ENCODE data around the gene LIPG.
"Not testable (repeated sequence)": the region's sequence is repeated elsewhere in the genome, so short reads cannot be mapped to it uniquely, and the experiment has no call there.

The LIPG gene
- 0 reads per million in 2 donors for total RNA-seq

DNA sequence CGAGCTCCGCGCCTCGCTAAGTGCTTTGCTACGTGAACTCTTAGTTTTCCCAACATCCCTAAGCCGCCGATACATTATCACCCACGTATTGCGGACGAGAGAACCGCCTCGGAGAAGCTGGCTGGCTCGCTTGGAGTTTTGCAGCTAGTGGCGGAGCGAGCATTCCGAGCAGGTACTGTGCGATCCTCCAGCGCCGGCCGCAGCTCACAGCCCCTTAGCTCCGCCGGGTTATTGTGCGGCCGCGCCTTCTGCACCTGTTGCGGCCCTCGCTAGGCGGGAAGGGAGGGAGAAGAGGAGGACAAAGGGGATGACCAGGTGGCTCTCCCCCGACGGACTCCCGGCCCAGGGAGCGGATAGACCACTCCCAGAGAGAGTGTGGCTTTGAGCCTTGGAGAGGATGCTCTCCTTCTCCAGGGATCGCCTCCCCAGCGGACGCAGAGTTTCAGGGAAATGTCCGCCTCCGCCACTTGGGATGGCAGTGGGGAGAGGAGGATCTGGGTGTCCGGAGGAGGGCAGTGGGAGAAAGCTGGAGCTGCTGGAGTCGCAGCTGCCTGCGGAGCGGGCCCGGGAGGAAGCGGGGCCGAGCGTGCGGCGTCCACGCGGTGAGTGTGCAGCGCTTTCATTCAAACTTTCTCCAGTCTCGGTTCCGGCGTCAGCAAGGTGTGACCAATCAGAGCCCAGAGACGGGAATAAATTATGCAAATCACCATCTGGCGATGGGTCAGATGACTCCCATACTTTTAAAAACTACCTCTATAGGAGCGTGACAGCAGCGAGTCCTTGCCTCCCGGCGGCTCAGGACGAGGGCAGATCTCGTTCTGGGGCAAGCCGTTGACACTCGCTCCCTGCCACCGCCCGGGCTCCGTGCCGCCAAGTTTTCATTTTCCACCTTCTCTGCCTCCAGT is at the start of gene LIPG:
Gene LIPG, plus strand, starts transcription at position 769 of the 905 bp plus-strand sequence. CDS start 252 bp downstream, outside the sequence.
- peak in 2 of 5 experiments; percentile 47 to 71 for DNase-seq

DNA sequence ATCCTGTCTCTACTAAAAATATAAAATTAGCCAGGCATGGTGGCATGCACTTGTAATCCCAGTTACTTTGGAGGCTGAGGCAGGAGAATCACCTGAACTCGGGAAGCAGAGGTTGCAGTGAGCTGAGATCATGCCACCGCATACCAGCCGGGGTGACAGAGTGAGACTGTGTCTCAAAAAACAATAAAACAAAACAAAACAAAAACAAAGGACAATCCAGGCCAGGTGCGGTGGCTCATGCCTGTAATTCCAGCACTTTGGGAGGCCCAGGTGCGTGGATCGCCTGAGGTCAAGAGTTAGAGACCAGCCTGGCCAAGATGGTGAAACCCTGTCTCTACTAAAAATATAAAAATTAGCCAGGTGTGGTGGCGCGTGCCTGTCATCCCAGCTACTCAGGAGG is 49.0 kb upstream of the LIPG start:
- DNase-seq, result not testable (repeated sequence)

DNA sequence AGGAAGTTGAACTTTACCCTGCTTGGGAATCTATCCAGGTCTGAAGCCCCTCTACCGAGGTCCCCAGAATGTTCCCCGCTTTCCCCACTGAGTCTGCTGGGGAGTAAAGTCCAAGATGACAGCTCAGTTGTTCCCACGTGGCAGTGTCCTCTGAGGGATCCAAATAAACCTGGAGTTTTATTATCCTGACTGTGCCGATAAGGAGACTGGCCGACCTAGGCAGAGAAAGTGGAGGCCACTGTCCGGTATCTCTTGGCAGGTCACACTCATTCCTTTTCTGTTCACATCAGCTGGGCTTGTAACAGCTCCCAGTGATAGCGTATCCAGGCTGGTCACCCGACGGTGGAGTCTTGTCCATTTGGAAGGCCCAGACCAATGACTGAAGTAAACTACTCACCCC is 47.3 kb upstream of the LIPG start:
- no peak for DNase-seq

DNA sequence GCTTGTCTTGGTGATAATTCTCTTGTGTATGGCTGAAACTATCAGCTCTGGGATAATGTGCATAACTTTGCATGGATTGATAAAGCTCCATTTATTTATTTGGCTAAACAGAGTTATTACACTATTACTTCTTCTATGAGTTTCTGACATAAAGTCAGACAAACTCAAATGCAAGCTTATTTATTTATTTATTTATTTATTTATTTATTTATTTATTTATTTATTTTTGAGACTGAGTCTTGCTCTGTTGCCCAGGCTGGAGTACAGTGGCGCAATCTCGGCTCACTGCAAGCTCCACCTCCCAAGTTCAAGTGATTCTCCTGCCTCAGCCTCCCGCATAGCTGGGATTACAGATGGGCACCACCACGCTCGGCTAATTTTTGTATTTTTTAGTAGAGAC is 46.9 kb upstream of the LIPG start:
- DNase-seq, result not testable (repeated sequence)

DNA sequence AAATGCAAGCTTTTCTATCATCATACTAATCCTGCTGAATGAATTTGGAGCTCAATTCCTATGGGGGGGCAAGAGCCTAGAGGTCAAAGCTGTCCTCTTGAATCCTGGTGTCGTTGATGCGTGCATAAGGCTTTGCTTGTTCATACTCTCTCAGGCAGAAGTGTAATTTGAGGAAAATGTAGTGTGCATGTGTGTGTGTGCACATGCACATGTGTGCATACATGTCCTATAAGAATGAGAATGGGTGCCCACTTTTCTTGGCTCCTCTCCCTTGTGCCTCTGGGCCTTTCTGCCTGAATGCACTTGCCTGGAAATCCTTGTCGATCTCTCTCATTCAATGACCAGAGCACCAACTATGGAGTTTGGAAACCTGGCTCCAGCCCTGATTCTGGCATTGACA is 46.3 kb upstream of the LIPG start:
- no peak for DNase-seq

DNA sequence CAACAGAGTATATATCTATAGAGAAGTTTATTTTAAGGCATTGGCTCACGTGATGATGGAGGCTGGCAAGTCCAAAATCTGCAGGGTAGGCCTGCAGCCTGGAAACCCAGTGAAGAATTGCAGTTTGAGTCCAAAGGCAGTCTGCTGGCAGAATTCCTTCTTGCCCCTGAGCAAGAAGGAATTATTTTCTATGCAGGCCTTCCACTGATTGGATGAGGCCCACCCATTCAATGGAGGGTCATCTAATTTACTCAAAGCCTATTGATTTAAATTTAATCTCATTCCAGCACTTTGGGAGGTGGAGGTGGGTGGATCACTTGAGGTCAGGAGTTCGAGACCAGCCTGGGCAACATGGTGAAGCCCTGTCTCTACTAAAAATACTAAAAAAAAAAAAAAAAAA is 44.4 kb upstream of the LIPG start:
- DNase-seq, result no peak

DNA sequence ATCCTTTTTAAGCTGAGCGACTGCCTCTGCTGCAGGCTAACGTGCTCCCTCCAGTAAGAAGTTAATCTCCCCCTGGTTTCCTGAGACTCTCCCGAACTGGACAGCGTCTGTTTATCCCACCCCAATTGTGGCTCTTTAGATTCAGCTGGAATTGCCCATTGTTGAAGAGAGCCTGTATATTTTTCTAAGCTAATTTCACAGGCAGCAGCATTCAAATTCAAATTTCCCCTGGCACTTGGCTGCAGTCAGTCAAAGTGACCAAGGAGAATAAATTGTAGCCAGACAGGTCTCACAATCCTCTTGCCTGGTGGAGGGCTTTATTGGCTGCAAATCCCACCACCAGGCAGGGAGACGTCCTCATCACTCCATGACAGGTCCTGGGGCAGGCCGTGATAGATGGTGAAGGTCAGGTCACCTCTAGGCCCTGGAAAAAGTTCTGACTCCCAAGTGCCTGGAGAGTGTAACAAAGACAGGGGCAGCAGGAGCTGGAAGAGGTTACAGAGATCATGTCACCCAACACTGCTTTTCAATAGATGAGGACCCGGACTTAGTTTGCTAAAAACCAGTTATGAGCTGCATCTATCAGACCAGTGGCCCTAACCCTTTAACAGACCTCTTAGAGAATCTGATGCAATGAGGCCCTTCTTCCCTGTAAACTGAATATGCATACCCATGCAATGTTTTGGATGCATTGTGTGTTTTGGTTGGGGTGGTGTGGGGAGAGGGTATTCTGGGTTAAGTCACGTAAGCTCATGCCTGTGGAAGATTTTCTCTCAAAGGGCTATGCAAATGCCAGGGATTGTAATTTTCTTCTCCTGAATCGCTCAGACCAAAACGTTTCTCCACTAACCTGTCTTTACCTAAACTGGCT is 42.5 kb upstream of the LIPG start:
- no peak for DNase-seq

DNA sequence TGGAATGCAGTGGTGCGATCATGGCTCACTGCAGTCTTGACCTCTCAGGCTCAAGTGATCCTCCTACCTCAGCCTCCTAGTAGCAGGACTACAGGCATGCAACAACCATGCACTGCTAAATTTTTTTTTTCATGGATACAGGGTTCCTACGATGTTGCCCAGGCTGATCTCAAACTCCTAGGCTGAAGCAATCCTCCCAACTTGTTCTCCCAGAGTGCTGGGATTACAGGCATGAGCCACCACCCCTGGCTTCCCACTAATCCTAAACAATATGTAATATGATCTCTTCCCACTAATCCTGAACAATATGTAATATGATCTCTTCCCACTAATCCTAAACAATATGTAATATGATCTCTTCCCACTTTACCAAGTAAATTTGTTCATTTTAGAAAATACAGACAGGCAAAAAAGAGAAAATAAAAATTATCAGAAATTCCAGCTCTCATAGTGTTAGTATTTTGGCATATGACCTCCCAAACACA is 41.2 kb upstream of the LIPG start:
- DNase-seq, result no peak

DNA sequence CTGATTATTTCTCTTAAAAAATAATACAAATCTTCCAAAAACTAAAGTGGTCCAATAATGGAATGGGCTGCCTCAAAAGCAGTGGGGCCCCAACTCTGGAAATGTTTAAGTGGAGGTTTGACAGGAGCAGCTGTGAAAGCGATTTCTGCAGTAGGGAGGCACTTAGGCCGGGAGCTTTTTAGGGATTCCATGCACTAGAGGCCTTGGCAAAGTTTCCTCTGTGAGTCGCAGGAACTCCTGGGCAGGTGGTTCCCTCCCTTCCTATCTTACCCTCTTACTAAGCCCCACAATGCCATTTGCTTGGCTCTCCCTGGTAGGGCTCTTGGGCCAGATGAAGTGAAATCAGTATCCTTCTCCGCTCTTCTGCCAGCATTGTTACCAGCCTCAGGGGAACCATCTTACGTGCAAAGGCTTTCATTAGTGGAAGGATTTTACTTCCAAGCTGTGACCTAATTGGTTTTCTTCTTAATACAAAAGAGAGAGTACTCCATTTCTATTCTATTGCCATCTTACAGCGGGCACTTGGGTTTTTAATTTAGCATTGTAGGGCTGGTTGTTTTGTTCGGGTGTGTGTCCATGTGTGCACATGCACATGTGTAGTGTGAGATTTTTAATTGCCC is 40.5 kb upstream of the LIPG start:
- no peak for DNase-seq

DNA sequence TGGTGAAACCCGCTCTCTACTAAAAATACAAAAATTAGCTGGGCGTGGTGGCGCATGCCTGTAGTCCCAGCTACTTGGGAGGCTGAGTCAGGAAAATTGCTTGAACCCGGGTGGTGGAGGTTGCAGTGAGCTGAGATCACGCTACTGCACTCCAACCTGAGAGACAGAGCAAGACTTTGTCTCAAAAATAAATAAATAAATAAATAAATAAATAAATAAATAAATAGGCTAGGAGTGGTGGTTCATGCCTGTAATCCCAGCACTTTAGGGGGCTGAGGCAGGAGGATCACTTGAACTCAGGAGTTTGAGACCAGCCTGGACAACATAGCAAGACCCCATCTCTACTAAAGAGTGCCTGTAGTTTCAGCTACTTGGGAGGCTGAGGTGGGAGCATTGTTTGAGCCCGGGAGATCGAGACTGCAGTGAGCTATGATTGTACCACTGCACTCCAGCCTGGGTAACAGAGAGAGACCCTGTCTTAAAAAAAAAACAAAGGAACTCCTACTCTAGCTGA is 38.2 kb upstream of the LIPG start:
- not testable (repeated sequence) for DNase-seq

DNA sequence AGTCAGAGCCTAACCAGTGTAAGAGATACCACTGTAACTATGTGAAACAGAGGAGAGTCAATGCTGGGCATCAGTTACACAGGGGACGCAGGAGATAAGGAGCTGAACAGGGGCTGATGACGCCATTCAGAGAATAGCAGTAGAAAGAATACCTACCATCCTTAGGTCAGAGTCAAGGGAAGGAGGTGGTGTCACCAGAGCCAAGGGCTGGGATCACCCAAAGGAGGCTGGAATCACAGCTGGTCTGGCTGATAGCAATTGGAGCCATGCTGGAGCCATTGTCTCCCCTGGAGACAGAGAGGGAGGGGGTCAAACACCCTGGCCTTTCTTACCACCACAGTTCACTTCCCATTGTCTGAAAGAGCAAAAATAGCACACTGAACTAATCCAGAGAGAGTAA is 37.5 kb upstream of the LIPG start:
- DNase-seq, result no peak

DNA sequence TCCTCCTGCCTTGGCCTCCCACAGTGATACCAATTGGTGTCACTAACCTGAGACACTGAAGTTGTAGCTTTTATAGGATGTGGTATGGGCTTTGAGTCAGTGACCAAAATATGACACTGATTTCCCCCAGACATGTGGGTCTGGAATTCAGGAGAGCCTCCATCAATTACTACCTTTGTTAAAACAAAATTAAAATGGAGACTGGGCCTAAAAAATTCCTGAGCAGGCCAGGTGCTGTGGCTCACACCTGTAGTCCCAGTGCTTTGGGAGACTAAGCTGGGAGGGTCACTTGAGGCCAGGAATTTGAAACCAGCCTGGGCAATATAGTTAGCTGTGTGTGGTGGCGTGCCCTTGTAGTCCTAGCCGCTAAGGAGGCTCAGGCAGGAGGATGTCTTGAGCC is 36.9 kb upstream of the LIPG start:
- DNase-seq, result no peak

DNA sequence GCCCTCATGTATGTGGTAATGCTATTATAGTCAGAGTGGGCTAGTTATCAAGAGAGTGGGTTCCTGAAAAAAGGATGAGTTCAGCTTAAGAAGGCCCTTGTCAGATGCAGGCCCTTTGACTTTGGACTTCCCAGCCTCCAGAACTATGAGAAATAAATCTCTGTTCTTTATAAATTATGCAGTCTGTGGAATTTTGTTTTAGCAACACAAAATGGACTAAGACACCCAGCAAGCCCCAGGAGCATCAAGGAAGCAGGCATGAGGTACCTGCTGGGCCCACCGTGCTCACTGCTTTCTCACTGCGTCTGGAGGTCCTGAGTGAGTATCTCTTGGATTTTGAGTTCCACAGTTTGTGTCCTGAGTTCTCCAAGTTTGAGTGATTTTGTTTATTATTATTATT is 35.9 kb upstream of the LIPG start:
- no peak for DNase-seq

DNA sequence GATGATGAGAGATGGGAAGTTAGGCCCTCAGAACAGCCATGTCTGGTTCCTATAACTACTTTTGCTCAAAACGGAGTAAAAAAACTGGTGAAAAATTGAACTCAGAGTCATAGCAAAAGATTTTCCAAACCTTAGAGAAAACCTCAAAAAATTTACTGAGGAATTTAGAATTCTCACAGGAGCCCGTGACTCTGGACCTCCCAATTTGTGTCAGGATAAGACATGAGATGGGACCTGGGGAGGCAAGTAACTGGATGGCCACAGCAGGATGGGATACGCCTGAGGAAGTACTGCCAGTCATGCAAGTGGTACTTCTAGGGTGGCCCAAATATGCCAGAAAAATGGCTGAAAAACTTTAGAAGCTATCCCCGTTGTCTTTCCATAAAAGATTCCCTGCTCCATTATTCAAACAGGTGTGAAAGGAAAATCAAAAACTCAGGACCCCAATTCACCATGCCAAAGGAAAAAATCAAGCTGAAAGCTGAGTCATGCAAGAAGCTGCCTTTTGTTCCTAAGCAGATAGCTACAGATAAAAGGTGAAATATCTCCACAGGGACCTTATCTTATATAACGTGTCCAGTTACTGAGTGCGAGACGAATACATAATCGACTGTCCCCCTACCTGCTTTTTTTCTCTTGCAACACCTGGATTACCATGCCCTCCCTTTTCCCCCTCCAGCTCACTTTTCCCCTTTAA is 34.1 kb upstream of the LIPG start:
- no peak for DNase-seq

DNA sequence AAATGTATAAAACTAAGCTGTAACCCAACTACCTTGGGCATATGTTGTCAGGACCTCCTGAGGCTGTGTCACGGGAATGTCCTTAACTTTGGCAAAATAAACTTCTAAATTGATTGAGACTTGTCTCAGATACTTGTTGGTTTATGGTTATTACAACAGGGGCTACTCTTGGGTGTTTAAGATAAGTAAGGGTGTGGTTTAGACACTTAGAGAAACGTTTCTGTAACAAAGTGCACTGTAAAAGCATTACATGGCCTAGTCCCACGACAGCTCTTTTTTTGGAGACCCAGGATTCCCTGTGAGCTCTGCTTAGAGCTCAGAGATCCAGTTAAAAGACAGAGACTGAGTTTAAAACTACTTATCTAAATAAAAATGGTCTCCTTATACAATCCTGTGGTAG is 32.3 kb upstream of the LIPG start:
- DNase-seq, result no peak

DNA sequence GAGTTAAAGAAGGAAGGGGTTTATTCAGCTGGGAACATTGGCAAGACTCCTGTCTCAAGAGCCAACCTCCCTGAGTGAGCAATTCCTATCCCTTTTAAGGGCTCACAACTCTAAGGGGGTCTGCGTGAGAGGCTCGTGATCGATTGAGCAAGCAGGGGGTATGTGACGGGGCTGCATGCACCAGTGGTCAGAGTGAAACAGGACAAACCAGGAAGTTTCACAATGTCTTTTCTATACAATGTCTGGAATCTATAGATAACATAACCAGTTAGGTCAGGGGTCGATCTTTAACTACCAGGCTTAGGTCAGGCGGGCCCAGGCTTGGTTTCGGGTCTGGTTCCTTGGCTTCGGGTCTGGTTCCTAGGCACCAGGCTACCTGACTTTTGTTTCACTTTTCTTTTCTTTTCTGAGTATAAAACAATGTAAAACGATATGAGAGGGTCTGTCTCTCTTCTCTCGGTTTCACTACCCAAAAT is 30.1 kb upstream of the LIPG start:
- no peak for DNase-seq

DNA sequence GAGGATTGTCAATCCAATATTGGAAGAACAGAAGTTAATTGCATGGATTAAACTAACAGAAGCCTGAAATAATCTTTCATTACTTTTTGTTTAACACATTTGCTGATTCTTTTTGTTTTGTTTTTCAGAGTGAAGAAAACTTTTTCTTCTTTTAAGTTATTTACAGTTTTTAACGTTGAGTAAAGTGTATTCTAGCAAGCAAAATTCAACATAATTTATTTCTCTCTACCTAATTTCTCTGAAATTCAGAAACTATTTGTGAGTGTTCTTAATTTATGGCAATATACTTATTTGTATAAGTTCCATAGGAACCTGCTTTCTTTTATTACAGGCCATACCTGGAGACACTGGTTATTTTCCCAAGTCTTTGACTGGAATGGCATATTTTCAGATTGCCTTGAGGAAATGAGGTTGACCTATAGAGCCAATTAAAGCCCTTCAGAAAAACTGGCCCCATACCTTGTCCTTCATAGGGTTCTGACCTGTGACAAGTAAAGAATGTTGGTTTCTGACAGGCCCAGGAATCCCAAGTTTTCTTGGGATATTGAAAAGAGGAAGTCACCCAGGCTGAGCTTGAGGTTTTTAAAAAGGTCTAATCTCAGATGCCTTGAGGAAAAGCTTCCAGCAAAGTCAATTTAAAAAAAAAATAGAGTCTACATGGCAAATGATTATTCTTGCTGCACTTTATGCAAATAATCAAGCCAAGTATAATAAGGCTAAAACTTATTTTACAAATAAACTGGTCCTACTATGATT is 26.8 kb upstream of the LIPG start:
- no peak for DNase-seq

DNA sequence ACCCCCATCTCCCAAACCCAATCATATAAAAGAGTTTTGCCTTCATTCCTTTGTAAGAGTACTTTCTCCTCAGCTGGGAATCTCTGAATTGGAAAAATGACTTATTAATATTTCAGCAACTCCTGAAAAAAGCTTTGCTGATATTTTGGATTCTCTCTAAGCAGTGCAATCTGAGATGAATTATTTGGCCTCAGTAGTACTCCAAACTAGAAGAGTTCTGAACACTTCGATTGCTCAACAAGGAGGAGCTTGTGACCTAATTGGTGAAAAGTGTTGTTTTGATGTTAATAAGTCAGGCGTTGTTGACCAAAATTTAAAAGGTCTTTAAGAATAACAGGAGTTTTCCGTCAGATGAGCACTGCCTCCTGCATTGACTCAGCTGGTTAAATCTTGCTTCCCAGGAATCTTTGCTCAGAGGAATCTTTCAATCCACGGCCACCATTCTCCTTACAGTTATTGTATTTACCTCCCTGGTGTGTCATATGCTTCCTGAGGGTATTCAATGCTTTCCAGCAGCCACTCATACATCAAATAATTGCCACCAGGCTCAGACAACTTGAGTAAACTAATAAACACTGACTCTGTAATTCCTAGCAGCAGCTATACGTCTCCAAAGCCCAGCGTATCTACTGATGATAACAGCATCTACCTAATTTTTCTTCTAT is 24.5 kb upstream of the LIPG start:
- no peak for DNase-seq

DNA sequence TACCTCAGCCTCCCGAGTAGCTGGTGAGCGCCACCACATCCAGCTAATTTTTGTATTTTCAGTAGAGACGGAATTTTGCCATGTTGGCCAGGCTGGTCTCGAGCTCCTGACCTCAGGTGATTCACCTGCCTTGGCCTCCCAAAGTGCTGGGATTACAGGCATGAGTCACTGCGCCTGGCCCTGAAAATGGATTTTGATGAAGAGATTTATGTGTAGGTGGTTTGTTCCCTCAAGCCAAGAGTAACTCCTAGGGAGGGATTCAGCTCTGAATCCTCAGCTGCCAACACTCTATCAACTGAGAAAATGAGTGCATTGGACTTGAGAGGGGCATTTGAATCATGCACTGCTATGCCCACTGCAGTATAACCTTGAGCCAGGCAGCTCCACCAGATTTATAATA is 17.5 kb upstream of the LIPG start:
- DNase-seq, result no peak

DNA sequence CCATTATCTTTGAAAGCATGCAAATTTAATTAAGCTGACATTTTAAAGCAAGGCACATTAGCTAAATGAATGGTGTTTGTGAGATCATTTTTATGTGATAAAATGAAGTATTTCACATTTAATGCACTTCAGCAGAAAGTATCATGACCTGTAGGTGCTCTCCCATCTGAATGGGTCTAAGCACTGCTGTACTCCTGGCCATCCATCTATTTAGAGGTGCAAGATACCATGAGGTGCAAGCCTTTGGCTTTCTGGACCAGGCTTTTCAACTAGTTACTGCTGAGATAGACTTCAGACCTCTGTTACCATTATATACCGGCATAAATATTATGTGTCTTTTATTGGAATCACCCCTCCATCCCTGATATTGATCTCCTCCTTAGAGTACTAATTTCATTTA is 15.6 kb upstream of the LIPG start:
- DNase-seq, result no peak

Data from T-helper 2 cell (primary cell).